H9 (cell line): ENCODE data around the gene ZC3H18. TPM values are rescaled to one million over a fixed set of nuclear protein-coding genes. Genes with fewer than 3 reads are reported as not detected.
A peak's percentile ranks its signal among the peaks of the same experiment; 100 is the strongest.

Experiments used
- DNase-seq: peaks from one replicate; pipeline ENCODE4 v3.0.0-alpha.2; 2017
- H2AFZ ChIP-seq: one replicate; pipeline ENCODE4 v1.6.1; 2013; ENCODE audit warnings: mild to moderate bottlenecking, low read length, control low read depth, moderate library complexity
- H2AK5ac ChIP-seq: 2 replicates; pipeline ENCODE4 v1.6.1; 2013; ENCODE audit warnings: low read length, control low read depth, mixed read lengths; ENCODE audit not compliant: insufficient read length
- H2BK120ac ChIP-seq: one replicate; pipeline ENCODE4 v1.6.1; 2013; ENCODE audit warnings: low read depth, mild to moderate bottlenecking, low read length, control low read depth, inconsistent platforms; ENCODE audit not compliant: poor library complexity, severe bottlenecking
- H2BK12ac ChIP-seq: 2 replicates; pipeline ENCODE4 v1.6.1; 2013; ENCODE audit warnings: low read length, control low read depth, mixed read lengths, low read depth; ENCODE audit not compliant: insufficient read length
- H2BK15ac ChIP-seq: 2 replicates; pipeline ENCODE4 v1.6.1; 2013; ENCODE audit warnings: low read depth, low read length, control low read depth
- H2BK20ac ChIP-seq: one replicate; pipeline ENCODE4 v1.6.1; 2013; ENCODE audit warnings: low read depth, mild to moderate bottlenecking, low read length, control low read depth, inconsistent platforms; ENCODE audit not compliant: poor library complexity, severe bottlenecking
- H2BK5ac ChIP-seq: 2 replicates; pipeline ENCODE4 v1.6.1; 2013; ENCODE audit warnings: low read length, control low read depth, mixed read lengths; ENCODE audit not compliant: insufficient read length
- H3K14ac ChIP-seq: 2 replicates; pipeline ENCODE4 v1.6.1; 2013; ENCODE audit warnings: low read length, control low read depth; ENCODE audit not compliant: insufficient read depth
- H3K18ac ChIP-seq: 2 replicates; pipeline ENCODE4 v1.6.1; 2013; ENCODE audit warnings: low read depth, mild to moderate bottlenecking, mixed read lengths, low read length, control low read depth; ENCODE audit not compliant: insufficient read length
- H3K23ac ChIP-seq: 2 replicates; pipeline ENCODE4 v1.6.1; 2013; ENCODE audit warnings: low read length, control low read depth, mixed read lengths, low read depth; ENCODE audit not compliant: insufficient read length
- H3K23me2 ChIP-seq: 2 replicates; pipeline ENCODE4 v1.6.1; 2013; ENCODE audit warnings: low read depth, mild to moderate bottlenecking, mixed read lengths, low read length, control low read depth; ENCODE audit not compliant: insufficient read length, poor library complexity, severe bottlenecking
- H3K27ac ChIP-seq: 2 replicates; pipeline ENCODE4 v1.5.1; 2013; ENCODE audit warnings: low read length, control low read depth, mixed read lengths, low read depth; ENCODE audit not compliant: insufficient read length
- H3K27me3 ChIP-seq: 2 replicates; pipeline ENCODE4 v1.6.1; 2013; ENCODE audit warnings: low read length, control low read depth, inconsistent platforms; ENCODE audit not compliant: insufficient read depth
- H3K4ac ChIP-seq: 2 replicates; pipeline ENCODE4 v1.6.1; 2013; ENCODE audit warnings: low read depth, mild to moderate bottlenecking, control low read depth, inconsistent platforms, low read length, moderate library complexity
- H3K4me1 ChIP-seq: 2 replicates; pipeline ENCODE4 v1.6.1; 2013; ENCODE audit warnings: low read length, control low read depth, inconsistent platforms; ENCODE audit not compliant: insufficient read depth
- H3K4me2 ChIP-seq: 2 replicates; pipeline ENCODE4 v1.6.1; 2013; ENCODE audit warnings: low read length, control low read depth, mixed read lengths; ENCODE audit not compliant: insufficient read length, insufficient read depth
- H3K56ac ChIP-seq: 2 replicates; pipeline ENCODE4 v1.6.1; 2013; ENCODE audit warnings: low read depth, mild to moderate bottlenecking, mixed read lengths, low read length, control low read depth; ENCODE audit not compliant: insufficient read length
- H3K79me1 ChIP-seq: 2 replicates; pipeline ENCODE4 v1.6.1; 2013; ENCODE audit warnings: low read depth, mild to moderate bottlenecking, moderate library complexity, low read length, control low read depth, inconsistent platforms; ENCODE audit not compliant: insufficient read depth, poor library complexity, severe bottlenecking
- H3K79me2 ChIP-seq: 2 replicates; pipeline ENCODE4 v1.6.1; 2013; ENCODE audit warnings: low read length, control low read depth, inconsistent platforms; ENCODE audit not compliant: insufficient read depth
- H3K9ac ChIP-seq: 2 replicates; pipeline ENCODE4 v1.6.1; 2013; ENCODE audit warnings: low read length, control low read depth, mixed read lengths; ENCODE audit not compliant: insufficient read length; ENCODE audit errors: extremely low read depth
- H3K9me3 ChIP-seq: one replicate; pipeline ENCODE4 v1.6.1; 2013; ENCODE audit warnings: low read depth, low read length, inconsistent platforms; ENCODE audit not compliant: control insufficient read depth
- H3T11ph ChIP-seq: one replicate; pipeline ENCODE4 v1.6.1; 2013; ENCODE audit warnings: mild to moderate bottlenecking, low read length, control low read depth, inconsistent platforms
- H4K20me1 ChIP-seq: one replicate; pipeline ENCODE4 v1.6.1; 2013; ENCODE audit not compliant: control insufficient read depth, insufficient read length, insufficient read depth
- H4K5ac ChIP-seq: 2 replicates; pipeline ENCODE4 v1.6.1; 2013; ENCODE audit warnings: low read depth, mild to moderate bottlenecking, mixed read lengths, low read length, control low read depth; ENCODE audit not compliant: insufficient read length
- H4K8ac ChIP-seq: replicated peaks from 2 replicates; pipeline ENCODE4 v1.6.1; 2013; ENCODE audit warnings: low read length, control low read depth, mixed read lengths, low read depth; ENCODE audit not compliant: insufficient read length
- H4K91ac ChIP-seq: 2 replicates; pipeline ENCODE4 v1.6.1; 2013; ENCODE audit warnings: low read depth, mild to moderate bottlenecking, moderate library complexity, mixed read lengths, low read length, control low read depth; ENCODE audit not compliant: insufficient read length
- H3K27ac Mint-ChIP-seq, 3 experiments: 2 replicates in 2 of 3; 3 replicates in 1 of 3; pipeline ENCODE4 v1.8.0; 2020 to 2021; ENCODE audit warnings: mixed read lengths in 3 of 3, mild to moderate bottlenecking in 1 of 3, moderate library complexity in 1 of 3
- H3K27me3 Mint-ChIP-seq: 2 replicates; pipeline ENCODE4 v1.8.0; 2021; ENCODE audit warnings: low read depth, mild to moderate bottlenecking, moderate library complexity, mixed read lengths
- H3K36me3 Mint-ChIP-seq, 3 experiments: 2 replicates in 2 of 3; 3 replicates in 1 of 3; pipeline ENCODE4 v1.8.0; 2020 to 2021; ENCODE audit warnings: low read depth in 3 of 3, mixed read lengths in 3 of 3; ENCODE audit not compliant: insufficient read depth in 1 of 3
- H3K4me1 Mint-ChIP-seq, 2 experiments: 2 replicates each; pipeline ENCODE4 v1.8.0; 2020; ENCODE audit warnings: mixed read lengths in 2 of 2
- H3K4me3 Mint-ChIP-seq, 2 experiments: 2 replicates in 1 of 2; 3 replicates in 1 of 2; pipeline ENCODE4 v1.8.0; 2020 to 2021; ENCODE audit warnings: mild to moderate bottlenecking in 2 of 2, mixed read lengths in 2 of 2, moderate library complexity in 1 of 2
- H3K9me3 Mint-ChIP-seq, 2 experiments: 2 replicates in 1 of 2; 3 replicates in 1 of 2; pipeline ENCODE4 v1.8.0; 2020; ENCODE audit warnings: mild to moderate bottlenecking in 2 of 2, mixed read lengths in 2 of 2, moderate library complexity in 1 of 2
- WGBS: extraction: QIAGEN DNeasy Blood & Tissue Kit; methylation state at CpG from one replicate; pipeline ENCODE4 v1.1.7; 2013; ENCODE audit warnings: missing lambda C conversion rate, low lambda C conversion rate, mixed read lengths; ENCODE audit not compliant: insufficient read length; ENCODE audit errors: extremely low coverage; 5-methylcytosine and 5-hydroxymethylcytosine counted together
- total RNA-seq: library from RNA; stranded (reverse); gene quantifications from 2 replicates; pipeline ENCODE4 v1.2.1, GENCODE V29; 2021
- TF ChIP-seq, protein P1 (sequence below): fragments of 200-600 bp; sonication (generic); conservative IDR thresholded peaks from 3 replicates; pipeline ENCODE4 v1.8.0; 2021; ENCODE audit warnings: antibody characterized with exemption, mild to moderate bottlenecking

Gene ZC3H18
- total RNA-seq, 1 experiment from 2014 or later, result 69.7 TPM

DNA sequence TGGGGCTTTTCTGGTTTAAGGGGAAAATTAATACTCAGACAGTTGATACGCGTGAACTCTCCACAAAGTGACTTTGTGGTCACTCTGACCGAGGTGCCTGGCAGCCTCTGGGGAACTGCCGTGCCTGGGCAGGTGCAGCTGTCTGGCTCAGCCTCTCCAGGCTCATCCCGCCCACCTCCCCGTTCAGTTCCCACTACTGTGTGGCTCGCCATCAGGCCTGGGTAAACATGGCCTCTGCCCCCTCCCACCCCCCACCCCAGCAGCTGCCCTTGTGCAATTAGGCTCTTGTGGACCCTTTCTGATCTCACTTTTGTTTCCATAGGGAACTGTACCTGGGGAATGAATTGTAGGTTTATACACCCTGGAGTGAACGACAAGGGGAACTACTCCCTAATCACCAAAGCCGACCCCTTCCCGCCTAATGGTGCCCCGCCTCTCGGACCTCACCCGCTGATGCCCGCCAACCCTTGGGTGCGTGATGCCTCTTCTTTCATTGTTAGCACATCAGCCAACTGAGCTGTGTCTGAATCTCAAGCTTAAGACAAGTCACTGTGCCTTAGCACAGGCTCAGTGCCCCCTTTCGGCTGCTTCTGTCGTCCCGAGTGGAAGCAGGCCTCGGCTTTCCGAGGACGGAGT is 27.8 kb downstream of the ZC3H18 start:
- Histone ChIP-seq H2BK5ac (no peak overlapping the region), H3K27me3 (no peaks in the 10 kb centered on the region), H4K20me1 (no peaks in the 10 kb centered on the region), H3K4me2 (no peak overlapping the region), H3K23ac (no peak overlapping the region), H2BK12ac (no peak overlapping the region), H2BK15ac (no peak overlapping the region), H3K9ac (no peak overlapping the region), H3K14ac (no peak overlapping the region; the same call in 1 of the 2 replicates), H3K79me1 (no peaks in the 10 kb centered on the region), H2BK20ac (no peak overlapping the region), H3K9me3 (no peaks in the 10 kb centered on the region), H2BK120ac (no peak overlapping the region), H3K18ac (no peak overlapping the region), H3T11ph (no peak overlapping the region), H3K56ac (no peak overlapping the region), H4K5ac (no peak overlapping the region), H2AFZ (no peak overlapping the region), H3K4ac (no peak overlapping the region), H2AK5ac (no peak overlapping the region), H3K27ac (no peak overlapping the region), H3K4me1 (no peaks in the 10 kb centered on the region), H4K91ac (no peak overlapping the region), H3K23me2 (no peaks in the 10 kb centered on the region), H3K79me2 (peaks cover 2% of the 10 kb centered on the region; the same call in 1 of the 2 replicates), H4K8ac (no peak overlapping the region)
- DNase-seq, result no peak
- no peaks in the 10 kb centered on the region for H3K27me3 Mint-ChIP-seq
- H3K9me3 Mint-ChIP-seq, result peaks cover 0 to 4% of the 10 kb centered on the region in 2 experiments; a peak in 1 of 5 replicates
- H3K36me3 Mint-ChIP-seq, result peaks cover 31 to 61% (median 58%) of the 10 kb centered on the region in 3 experiments; a peak in 6 of 7 replicates
- H3K4me3 Mint-ChIP-seq, result no peak overlapping the region
- TF ChIP-seq, protein P1, sequence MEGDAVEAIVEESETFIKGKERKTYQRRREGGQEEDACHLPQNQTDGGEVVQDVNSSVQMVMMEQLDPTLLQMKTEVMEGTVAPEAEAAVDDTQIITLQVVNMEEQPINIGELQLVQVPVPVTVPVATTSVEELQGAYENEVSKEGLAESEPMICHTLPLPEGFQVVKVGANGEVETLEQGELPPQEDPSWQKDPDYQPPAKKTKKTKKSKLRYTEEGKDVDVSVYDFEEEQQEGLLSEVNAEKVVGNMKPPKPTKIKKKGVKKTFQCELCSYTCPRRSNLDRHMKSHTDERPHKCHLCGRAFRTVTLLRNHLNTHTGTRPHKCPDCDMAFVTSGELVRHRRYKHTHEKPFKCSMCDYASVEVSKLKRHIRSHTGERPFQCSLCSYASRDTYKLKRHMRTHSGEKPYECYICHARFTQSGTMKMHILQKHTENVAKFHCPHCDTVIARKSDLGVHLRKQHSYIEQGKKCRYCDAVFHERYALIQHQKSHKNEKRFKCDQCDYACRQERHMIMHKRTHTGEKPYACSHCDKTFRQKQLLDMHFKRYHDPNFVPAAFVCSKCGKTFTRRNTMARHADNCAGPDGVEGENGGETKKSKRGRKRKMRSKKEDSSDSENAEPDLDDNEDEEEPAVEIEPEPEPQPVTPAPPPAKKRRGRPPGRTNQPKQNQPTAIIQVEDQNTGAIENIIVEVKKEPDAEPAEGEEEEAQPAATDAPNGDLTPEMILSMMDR, result no peak
- peak overlapping the region in 1 of 3 experiments; percentile 55; a peak in 1 of 7 replicates for H3K27ac Mint-ChIP-seq
- H3K4me1 Mint-ChIP-seq, result peaks cover 7 to 21% of the 10 kb centered on the region in 2 experiments
- no CpG with 5 or more reads among the region's 21 CpGs for WGBS
